Measurements from ENCODE around the gene FRMD4A. TPM values are rescaled to one million over a fixed set of nuclear protein-coding genes. Genes with fewer than 3 reads are reported as not detected.

FRMD4A gene
- total RNA-seq, 1 donor from 2014 or later, result 0.64 TPM

DNA sequence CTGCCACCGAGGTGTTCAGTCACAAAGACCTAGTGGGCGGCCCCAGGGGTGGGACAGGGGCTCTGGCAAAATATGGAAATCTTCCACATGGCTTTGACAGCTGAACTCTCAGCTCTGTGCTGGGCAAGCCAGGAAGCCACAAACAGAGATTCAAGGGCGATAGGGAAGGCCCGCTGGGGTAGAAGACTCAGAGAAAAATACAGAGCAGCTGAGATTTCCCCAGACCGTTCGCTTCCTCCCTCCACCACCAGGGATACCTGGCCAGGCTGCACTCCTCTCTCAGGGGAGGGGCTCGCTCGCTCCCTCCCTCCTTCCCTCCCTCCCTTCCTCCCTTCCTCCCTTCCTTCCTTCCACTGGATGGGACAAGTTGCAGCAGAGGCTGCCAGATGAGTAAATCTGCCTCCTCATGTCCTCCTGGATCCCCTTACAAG, 483.5 kb downstream of the FRMD4A start:
- H3K4me3 Mint-ChIP-seq, result no peak overlapping the region
- peaks cover 14% of the 10 kb centered on the region for H3K4me1 Mint-ChIP-seq
- peaks cover 44% of the 10 kb centered on the region for H3K27me3 Mint-ChIP-seq
- ChIA-PET CTCF (no interaction called here), POLR2A (no interaction called here)
- intact Hi-C loops (cut with micrococcal nuclease), result no loop called here
- DNase-seq, result no peak
- H3K9me3 Mint-ChIP-seq, result no peaks in the 10 kb centered on the region
- H3K36me3 Mint-ChIP-seq (ENCODE audit: low read depth), result no peaks in the 10 kb centered on the region
- no peak overlapping the region for H3K27ac Mint-ChIP-seq
- TF ChIP-seq, protein P1, sequence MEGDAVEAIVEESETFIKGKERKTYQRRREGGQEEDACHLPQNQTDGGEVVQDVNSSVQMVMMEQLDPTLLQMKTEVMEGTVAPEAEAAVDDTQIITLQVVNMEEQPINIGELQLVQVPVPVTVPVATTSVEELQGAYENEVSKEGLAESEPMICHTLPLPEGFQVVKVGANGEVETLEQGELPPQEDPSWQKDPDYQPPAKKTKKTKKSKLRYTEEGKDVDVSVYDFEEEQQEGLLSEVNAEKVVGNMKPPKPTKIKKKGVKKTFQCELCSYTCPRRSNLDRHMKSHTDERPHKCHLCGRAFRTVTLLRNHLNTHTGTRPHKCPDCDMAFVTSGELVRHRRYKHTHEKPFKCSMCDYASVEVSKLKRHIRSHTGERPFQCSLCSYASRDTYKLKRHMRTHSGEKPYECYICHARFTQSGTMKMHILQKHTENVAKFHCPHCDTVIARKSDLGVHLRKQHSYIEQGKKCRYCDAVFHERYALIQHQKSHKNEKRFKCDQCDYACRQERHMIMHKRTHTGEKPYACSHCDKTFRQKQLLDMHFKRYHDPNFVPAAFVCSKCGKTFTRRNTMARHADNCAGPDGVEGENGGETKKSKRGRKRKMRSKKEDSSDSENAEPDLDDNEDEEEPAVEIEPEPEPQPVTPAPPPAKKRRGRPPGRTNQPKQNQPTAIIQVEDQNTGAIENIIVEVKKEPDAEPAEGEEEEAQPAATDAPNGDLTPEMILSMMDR (IDR thresholded peaks at IDR 0.05), result no peak
- no peak for ATAC-seq (ENCODE audit: low read depth)

DNA sequence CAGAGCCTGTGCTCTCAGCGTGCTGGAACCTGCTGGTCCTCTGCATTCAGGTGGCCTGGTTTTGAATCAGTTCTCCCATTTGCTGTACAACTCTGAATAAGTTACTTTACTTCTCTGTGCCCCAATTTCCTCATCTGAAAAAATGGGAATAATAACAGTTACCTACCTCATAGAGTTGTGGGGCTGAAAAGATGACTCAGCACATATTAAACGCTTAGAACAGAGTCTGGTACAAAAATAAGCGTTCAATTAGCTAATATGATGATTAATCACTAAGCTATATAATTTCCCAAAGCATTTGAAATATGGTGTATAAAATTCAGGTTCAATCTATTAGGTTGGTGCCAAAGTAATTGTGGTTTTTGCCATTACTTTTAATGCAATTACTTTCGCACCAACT, 484.8 kb downstream of the FRMD4A start:
- H3K36me3 Mint-ChIP-seq (ENCODE audit: low read depth), result no peaks in the 10 kb centered on the region
- H3K4me1 Mint-ChIP-seq, result peaks cover 14% of the 10 kb centered on the region
- no peak for ATAC-seq (ENCODE audit: low read depth)
- POLR2A ChIA-PET, result interaction anchor here (0.6 kb wide), 1 partner anchor 68 kb away, joined by 10 read pairs; no protein-coding TSS in a partner anchor
- H3K4me3 Mint-ChIP-seq, result no peak overlapping the region
- peaks cover 44% of the 10 kb centered on the region for H3K27me3 Mint-ChIP-seq
- TF ChIP-seq, protein P1 (IDR thresholded peaks at IDR 0.05), result no peak
- peaks cover 7% of the 10 kb centered on the region for H3K9me3 Mint-ChIP-seq
- intact Hi-C loops (cut with micrococcal nuclease), result no loop called here
- DNase-seq, result no peak
- CTCF ChIA-PET, result no interaction called here
- H3K27ac Mint-ChIP-seq, result no peak overlapping the region

DNA sequence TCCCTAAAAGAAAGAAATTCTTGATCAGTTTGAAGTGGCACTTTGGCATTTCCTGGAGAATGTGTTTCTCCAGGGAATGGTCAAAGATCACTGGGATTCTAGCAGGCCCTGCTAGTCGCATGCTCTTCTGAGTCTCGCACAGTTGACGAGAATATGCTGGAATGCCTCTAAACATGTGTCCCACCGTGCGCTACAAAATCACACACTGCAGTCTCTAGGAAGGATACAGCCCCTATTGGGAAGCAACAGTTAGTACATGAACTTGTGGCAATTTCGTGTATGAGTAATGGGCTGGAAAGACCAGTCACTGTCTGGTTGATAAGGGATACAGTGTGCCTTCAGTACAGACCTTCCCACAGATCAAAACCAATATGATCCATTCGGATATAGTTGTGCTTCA, 486.1 kb downstream of the FRMD4A start:
- TF ChIP-seq, protein P1 (IDR thresholded peaks at IDR 0.05), result no peak
- Mint-ChIP-seq H3K4me3 (no peak overlapping the region), H3K27me3 (peaks cover 44% of the 10 kb centered on the region), H3K4me1 (peaks cover 14% of the 10 kb centered on the region), H3K9me3 (peaks cover 7% of the 10 kb centered on the region), H3K27ac (no peak overlapping the region), H3K36me3 (ENCODE audit: low read depth) (no peaks in the 10 kb centered on the region)
- DNase-seq (no peak), ATAC-seq (ENCODE audit: low read depth) (no peak)
- POLR2A ChIA-PET, result no interaction called here
- intact Hi-C loops (cut with micrococcal nuclease), result no loop called here
- CTCF ChIA-PET, result no interaction called here

DNA sequence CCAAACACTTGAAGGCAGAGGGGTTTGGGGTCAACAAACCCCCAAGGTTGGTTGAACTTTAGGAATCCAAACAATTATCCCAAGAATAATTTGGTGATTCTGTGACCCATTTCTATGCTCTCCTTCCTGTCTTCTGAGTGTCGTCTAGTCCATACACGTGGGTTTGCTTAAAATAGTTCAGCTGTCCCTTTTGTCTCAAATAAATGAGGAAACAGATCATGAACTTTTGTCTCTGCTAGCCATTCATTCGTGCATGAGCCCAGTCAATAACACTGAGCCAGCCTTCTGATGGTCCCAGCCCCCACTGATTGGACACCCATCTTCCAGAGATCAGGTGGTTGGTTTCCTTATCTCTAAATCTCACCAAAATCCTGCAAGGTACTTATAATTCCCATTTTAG, 488.6 kb downstream of the FRMD4A start:
- ATAC-seq (ENCODE audit: low read depth) (no peak), DNase-seq (no peak)
- intact Hi-C loops (cut with micrococcal nuclease), result no loop called here
- no peak overlapping the region for H3K27ac Mint-ChIP-seq
- no peak overlapping the region for H3K4me3 Mint-ChIP-seq
- H3K4me1 Mint-ChIP-seq, result peaks cover 10% of the 10 kb centered on the region
- ChIA-PET CTCF (no interaction called here), POLR2A (no interaction called here)
- no peaks in the 10 kb centered on the region for H3K36me3 Mint-ChIP-seq (ENCODE audit: low read depth)
- peaks cover 7% of the 10 kb centered on the region for H3K9me3 Mint-ChIP-seq
- TF ChIP-seq, protein P1 (IDR thresholded peaks at IDR 0.05), result no peak
- peaks cover 27% of the 10 kb centered on the region for H3K27me3 Mint-ChIP-seq

DNA sequence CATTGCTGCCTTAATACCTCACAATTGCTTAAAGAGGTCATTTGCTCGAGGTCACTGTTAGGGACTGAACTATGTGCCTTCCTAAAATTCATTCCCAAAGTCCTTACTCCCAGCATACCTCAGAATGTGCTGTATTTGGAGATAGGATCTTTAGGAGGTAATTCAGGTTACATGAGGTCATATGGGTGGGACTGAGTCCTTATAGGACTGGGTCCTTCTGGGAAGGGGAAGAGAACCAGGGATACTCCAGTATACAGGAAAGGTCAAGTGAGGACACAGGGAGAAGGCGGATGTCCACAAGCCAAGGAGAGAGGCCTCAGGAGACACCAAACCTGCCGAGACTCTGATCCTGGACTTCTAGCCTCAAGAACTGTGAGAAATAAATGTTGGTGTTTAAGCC, 490.7 kb downstream of the FRMD4A start:
- no peak overlapping the region for H3K4me3 Mint-ChIP-seq
- TF ChIP-seq, protein P1 (IDR thresholded peaks at IDR 0.05), result no peak
- peaks cover 4% of the 10 kb centered on the region for H3K4me1 Mint-ChIP-seq
- CTCF ChIA-PET, result no interaction called here
- H3K27me3 Mint-ChIP-seq, result peaks cover 18% of the 10 kb centered on the region
- ATAC-seq (ENCODE audit: low read depth) (no peak), DNase-seq (no peak)
- peaks cover 7% of the 10 kb centered on the region for H3K9me3 Mint-ChIP-seq
- H3K27ac Mint-ChIP-seq, result no peak overlapping the region
- POLR2A ChIA-PET, result no interaction called here
- no peaks in the 10 kb centered on the region for H3K36me3 Mint-ChIP-seq (ENCODE audit: low read depth)
- intact Hi-C loops (cut with micrococcal nuclease), result no loop called here

All from activated B cell treated with CpG ODN at 0.5 μM for 24 hours (primary cell).